Neural cell (in vitro differentiated cells): ENCODE results near the gene XXYLT1. TPM values are rescaled to one million over a fixed set of nuclear protein-coding genes. Genes with fewer than 3 reads are reported as not detected.

Experiments used
- H2AFZ ChIP-seq: fragments of 200-600, 300-800 bp; sonication (generic), shearing (Covaris generic); 2 replicates; pipeline ENCODE4 v1.6.0; 2014; ENCODE audit warnings: low read depth, mild to moderate bottlenecking, antibody characterized with exemption, low read length, moderate library complexity
- H3F3A ChIP-seq: fragments of 200-600 bp; shearing (Covaris generic); 2 replicates; pipeline ENCODE4 v1.6.1; 2016; ENCODE audit warnings: mild to moderate bottlenecking, moderate library complexity, mixed read lengths, antibody characterized with exemption, low read length; ENCODE audit not compliant: insufficient read depth, poor library complexity, severe bottlenecking
- H3K27ac ChIP-seq: fragments of 200-600, 300-800 bp; sonication (generic), shearing (Covaris generic); 2 replicates; pipeline ENCODE4 v1.5.1; 2014; ENCODE audit warnings: mild to moderate bottlenecking, low read length, moderate library complexity
- H3K27me3 ChIP-seq: fragments of 300-800, 200-600 bp; sonication (generic), shearing (Covaris generic); 2 replicates; pipeline ENCODE4 v1.6.0; 2014; ENCODE audit warnings: mild to moderate bottlenecking, low read depth, low read length, moderate library complexity; ENCODE audit not compliant: insufficient read depth
- H3K36me3 ChIP-seq: fragments of 300-800, 200-600 bp; sonication (generic), shearing (Covaris generic); 2 replicates; pipeline ENCODE4 v1.5.1; 2014; ENCODE audit warnings: mild to moderate bottlenecking, antibody characterized with exemption, low read length, moderate library complexity; ENCODE audit not compliant: insufficient read depth
- H3K4me2 ChIP-seq: fragments of 300-800, 200-600 bp; sonication (generic), shearing (Covaris generic); 2 replicates; pipeline ENCODE4 v1.6.0; 2014; ENCODE audit warnings: mild to moderate bottlenecking, low read length
- H3K4me3 ChIP-seq: fragments of 300-800, 200-600 bp; sonication (generic), shearing (Covaris generic); 2 replicates; pipeline ENCODE4 v1.5.1; 2014; ENCODE audit warnings: mild to moderate bottlenecking, low read length, moderate library complexity
- H3K79me2 ChIP-seq: fragments of 200-600 bp; shearing (Covaris generic); replicated peaks from 2 replicates; pipeline ENCODE4 v1.6.0; 2014; ENCODE audit warnings: mild to moderate bottlenecking, low read length, moderate library complexity; ENCODE audit not compliant: insufficient read depth
- H3K9ac ChIP-seq: fragments of 300-800, 200-600 bp; sonication (generic), shearing (Covaris generic); 2 replicates; pipeline ENCODE4 v1.6.1; 2016; ENCODE audit warnings: mild to moderate bottlenecking, low read length, mixed read lengths
- H3K9me2 ChIP-seq: fragments of 200-600 bp; shearing (Covaris generic); 2 replicates; pipeline ENCODE4 v1.6.1; 2016; ENCODE audit warnings: mild to moderate bottlenecking, low read length, mixed read lengths; ENCODE audit not compliant: insufficient read depth
- H3K9me3 ChIP-seq: fragments of 200-600, 300-800 bp; sonication (generic), shearing (Covaris generic); 2 replicates; pipeline ENCODE4 v1.6.1; 2016; ENCODE audit warnings: mild to moderate bottlenecking, mixed run types, low read length, moderate library complexity, mixed read lengths
- H4K20me1 ChIP-seq: fragments of 200-600 bp; shearing (Covaris generic); 2 replicates; pipeline ENCODE4 v1.6.1; 2016; ENCODE audit warnings: mild to moderate bottlenecking, mixed run types; ENCODE audit not compliant: insufficient read depth
- EP300 ChIP-seq: fragments of 450-650 bp; conservative IDR thresholded peaks from 2 replicates; pipeline ENCODE4 v1.6.1; 2014; ENCODE audit warnings: antibody characterized with exemption, mild to moderate bottlenecking, moderate library complexity; ENCODE audit not compliant: poor library complexity, severe bottlenecking
- EZH2 ChIP-seq: fragments of 200-600, 300-800 bp; shearing (Covaris generic), sonication (generic); IDR thresholded peaks from 2 replicates; pipeline ENCODE4 v1.6.1; 2014; ENCODE audit warnings: antibody characterized with exemption, low read length, borderline replicate concordance, mild to moderate bottlenecking; ENCODE audit not compliant: insufficient read depth, poor library complexity, severe bottlenecking
- MXI1 ChIP-seq: fragments of 450-650 bp; conservative IDR thresholded peaks from 2 replicates; pipeline ENCODE4 v1.6.1; 2014; ENCODE audit warnings: antibody characterized with exemption, mild to moderate bottlenecking; ENCODE audit not compliant: poor library complexity, severe bottlenecking
- POLR2AphosphoS5 ChIP-seq: IDR thresholded peaks from 2 replicates; pipeline ENCODE4 v1.6.1; 2012
- RAD21 ChIP-seq: fragments of 450-650 bp; conservative IDR thresholded peaks from 2 replicates; pipeline ENCODE4 v1.6.1; 2014; ENCODE audit warnings: antibody characterized with exemption, mild to moderate bottlenecking, moderate library complexity
- SMC3 ChIP-seq: fragments of 450-650 bp; conservative IDR thresholded peaks from 2 replicates; pipeline ENCODE4 v1.6.1; 2014; ENCODE audit warnings: antibody characterized with exemption, mild to moderate bottlenecking, moderate library complexity; ENCODE audit not compliant: poor library complexity
- TAF1 ChIP-seq: IDR thresholded peaks from 2 replicates; pipeline ENCODE4 v1.6.1; 2012; ENCODE audit warnings: low read depth
- polyA plus RNA-seq: library from polyadenylated mRNA; depleted of rRNA; stranded (reverse); fragments of >200 nt; gene quantifications from 2 replicates; pipeline ENCODE4 v1.2.3, GENCODE V29; 2014
- TF ChIP-seq, protein P1 (sequence below): IDR thresholded peaks from 2 replicates; pipeline ENCODE4 v1.6.1; 2012; ENCODE audit warnings: borderline replicate concordance
- TF ChIP-seq, protein P2 (sequence below): fragments of 450-650 bp; IDR thresholded peaks from 2 replicates; pipeline ENCODE4 v1.5.1; 2014; ENCODE audit warnings: antibody characterized with exemption, mild to moderate bottlenecking, moderate library complexity; ENCODE audit not compliant: poor library complexity, severe bottlenecking

The XXYLT1 gene
- polyA plus RNA-seq, 1 donor from 2014 or later = 25.4 TPM

DNA sequence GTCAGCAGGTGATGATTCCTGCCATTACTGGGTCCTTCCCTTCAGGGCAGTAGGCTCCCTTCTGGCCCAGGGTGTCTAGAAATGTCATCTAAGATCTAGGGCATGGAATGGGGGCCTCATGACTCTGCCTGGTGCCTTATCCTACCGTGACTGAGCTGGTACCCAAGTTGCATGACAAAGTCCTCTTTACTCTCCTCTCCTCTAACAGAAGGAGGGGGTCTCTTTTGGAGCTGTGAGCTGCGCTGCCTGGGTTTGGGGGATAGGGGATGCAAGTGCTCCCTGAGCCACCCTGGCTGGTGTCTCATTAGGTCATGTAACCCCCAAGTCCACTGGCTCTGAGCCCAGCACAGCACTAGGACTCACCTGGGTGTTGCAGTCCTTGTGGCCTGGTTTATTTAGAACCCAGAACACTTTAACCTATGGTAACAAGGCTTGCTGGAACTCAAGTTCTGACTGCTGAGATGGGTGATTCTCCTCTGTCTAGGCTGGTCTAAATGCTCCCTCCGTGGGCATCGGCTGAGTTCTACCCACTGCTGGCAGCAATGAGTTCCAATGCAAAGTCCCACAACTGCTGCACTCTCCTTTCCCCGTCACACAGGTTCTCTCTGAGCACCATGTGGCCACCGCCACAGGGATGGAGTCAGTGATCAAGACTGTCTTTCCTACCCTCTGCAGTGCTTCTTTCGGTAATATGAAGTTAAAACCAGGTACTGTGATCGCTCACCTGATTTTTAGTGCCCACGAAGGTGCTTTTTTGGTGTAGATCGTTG, 34.0 kb downstream of the XXYLT1 start:
- Histone ChIP-seq H3K79me2 (no peaks in the 10 kb centered on the region), H3K27me3 (no peaks in the 10 kb centered on the region), H3K4me3 (no peak overlapping the region)

DNA sequence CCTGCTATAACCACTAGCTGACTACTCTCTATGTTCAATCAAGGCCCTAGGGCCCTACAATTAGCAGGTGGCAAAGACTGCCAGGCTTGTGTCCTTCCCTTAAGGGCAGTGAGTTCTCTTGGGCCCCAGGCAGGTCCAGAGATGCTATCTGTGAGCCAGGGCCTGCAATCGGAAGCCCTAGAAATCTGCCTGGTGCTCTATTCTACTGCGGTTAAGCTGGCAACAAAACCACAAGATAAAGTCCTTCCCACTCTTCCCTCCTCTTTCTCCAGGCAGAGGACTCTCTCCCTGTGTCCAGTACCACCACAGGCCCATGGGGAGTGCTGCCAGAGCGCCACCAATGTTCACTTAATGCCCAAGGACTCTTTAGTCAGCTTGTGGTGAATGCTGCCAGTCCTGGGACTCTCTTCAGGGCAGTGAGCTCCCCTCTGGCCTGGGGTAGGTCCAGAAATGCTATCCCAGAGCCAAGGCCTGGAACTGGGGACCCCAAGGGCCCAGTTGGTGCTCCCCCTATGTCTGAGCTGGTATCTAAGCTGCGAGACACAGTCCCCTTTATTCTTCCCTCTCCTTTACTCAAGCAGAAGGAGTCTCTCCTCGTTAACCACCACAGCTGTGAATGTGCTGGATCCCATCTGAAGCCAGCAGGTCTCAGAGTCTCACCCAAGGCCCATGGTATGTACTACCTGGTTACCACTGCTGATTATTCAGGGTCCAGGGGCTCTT, 34.7 kb downstream of the XXYLT1 start:
- no peak overlapping the region for H3K9ac ChIP-seq
- no peaks in the 10 kb centered on the region for H3K27me3 ChIP-seq
- H3F3A ChIP-seq = no peaks in the 10 kb centered on the region
- no peaks in the 10 kb centered on the region for H3K36me3 ChIP-seq
- H3K79me2 ChIP-seq = no peaks in the 10 kb centered on the region
- no peaks in the 10 kb centered on the region for H3K9me3 ChIP-seq
- no peaks in the 10 kb centered on the region for H4K20me1 ChIP-seq
- H3K4me2 ChIP-seq = no peak overlapping the region
- H3K27ac ChIP-seq = no peak overlapping the region
- H2AFZ ChIP-seq = no peak overlapping the region
- no peaks in the 10 kb centered on the region for H3K9me2 ChIP-seq
- no peak overlapping the region for H3K4me3 ChIP-seq
- TF ChIP-seq RAD21 (no peak), TAF1 (no peak), MXI1 (no peak), EZH2 (no peak), SMC3 (no peak), POLR2AphosphoS5 (no peak), EP300 (no peak)
- TF ChIP-seq, protein P1, sequence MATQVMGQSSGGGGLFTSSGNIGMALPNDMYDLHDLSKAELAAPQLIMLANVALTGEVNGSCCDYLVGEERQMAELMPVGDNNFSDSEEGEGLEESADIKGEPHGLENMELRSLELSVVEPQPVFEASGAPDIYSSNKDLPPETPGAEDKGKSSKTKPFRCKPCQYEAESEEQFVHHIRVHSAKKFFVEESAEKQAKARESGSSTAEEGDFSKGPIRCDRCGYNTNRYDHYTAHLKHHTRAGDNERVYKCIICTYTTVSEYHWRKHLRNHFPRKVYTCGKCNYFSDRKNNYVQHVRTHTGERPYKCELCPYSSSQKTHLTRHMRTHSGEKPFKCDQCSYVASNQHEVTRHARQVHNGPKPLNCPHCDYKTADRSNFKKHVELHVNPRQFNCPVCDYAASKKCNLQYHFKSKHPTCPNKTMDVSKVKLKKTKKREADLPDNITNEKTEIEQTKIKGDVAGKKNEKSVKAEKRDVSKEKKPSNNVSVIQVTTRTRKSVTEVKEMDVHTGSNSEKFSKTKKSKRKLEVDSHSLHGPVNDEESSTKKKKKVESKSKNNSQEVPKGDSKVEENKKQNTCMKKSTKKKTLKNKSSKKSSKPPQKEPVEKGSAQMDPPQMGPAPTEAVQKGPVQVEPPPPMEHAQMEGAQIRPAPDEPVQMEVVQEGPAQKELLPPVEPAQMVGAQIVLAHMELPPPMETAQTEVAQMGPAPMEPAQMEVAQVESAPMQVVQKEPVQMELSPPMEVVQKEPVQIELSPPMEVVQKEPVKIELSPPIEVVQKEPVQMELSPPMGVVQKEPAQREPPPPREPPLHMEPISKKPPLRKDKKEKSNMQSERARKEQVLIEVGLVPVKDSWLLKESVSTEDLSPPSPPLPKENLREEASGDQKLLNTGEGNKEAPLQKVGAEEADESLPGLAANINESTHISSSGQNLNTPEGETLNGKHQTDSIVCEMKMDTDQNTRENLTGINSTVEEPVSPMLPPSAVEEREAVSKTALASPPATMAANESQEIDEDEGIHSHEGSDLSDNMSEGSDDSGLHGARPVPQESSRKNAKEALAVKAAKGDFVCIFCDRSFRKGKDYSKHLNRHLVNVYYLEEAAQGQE = no peak

More for the DNA sequence above, 34.0 kb downstream of the XXYLT1 start:
- Histone ChIP-seq H3K27ac (no peak overlapping the region), H2AFZ (no peak overlapping the region), H4K20me1 (no peaks in the 10 kb centered on the region), H3F3A (no peaks in the 10 kb centered on the region), H3K36me3 (no peaks in the 10 kb centered on the region), H3K9me3 (no peaks in the 10 kb centered on the region), H3K9ac (no peak overlapping the region), H3K9me2 (no peaks in the 10 kb centered on the region), H3K4me2 (no peak overlapping the region)
- TF ChIP-seq EP300 (no peak), TAF1 (no peak), SMC3 (no peak), MXI1 (no peak), RAD21 (no peak), POLR2AphosphoS5 (no peak), EZH2 (no peak)
- TF ChIP-seq, protein P2, sequence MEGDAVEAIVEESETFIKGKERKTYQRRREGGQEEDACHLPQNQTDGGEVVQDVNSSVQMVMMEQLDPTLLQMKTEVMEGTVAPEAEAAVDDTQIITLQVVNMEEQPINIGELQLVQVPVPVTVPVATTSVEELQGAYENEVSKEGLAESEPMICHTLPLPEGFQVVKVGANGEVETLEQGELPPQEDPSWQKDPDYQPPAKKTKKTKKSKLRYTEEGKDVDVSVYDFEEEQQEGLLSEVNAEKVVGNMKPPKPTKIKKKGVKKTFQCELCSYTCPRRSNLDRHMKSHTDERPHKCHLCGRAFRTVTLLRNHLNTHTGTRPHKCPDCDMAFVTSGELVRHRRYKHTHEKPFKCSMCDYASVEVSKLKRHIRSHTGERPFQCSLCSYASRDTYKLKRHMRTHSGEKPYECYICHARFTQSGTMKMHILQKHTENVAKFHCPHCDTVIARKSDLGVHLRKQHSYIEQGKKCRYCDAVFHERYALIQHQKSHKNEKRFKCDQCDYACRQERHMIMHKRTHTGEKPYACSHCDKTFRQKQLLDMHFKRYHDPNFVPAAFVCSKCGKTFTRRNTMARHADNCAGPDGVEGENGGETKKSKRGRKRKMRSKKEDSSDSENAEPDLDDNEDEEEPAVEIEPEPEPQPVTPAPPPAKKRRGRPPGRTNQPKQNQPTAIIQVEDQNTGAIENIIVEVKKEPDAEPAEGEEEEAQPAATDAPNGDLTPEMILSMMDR = no peak
- TF ChIP-seq, protein P1 = no peak
